HG03565 (cell line): ENCODE measurements around the gene RNF208.

Experiments
- ATAC-seq: cut with Tn5 transposase; IDR thresholded peaks from one replicate; pipeline ENCODE4 v1.9.1; 2021; ENCODE audit warnings: mild to moderate bottlenecking, moderate library complexity; ENCODE audit not compliant: unreplicated experiment

Gene RNF208

DNA sequence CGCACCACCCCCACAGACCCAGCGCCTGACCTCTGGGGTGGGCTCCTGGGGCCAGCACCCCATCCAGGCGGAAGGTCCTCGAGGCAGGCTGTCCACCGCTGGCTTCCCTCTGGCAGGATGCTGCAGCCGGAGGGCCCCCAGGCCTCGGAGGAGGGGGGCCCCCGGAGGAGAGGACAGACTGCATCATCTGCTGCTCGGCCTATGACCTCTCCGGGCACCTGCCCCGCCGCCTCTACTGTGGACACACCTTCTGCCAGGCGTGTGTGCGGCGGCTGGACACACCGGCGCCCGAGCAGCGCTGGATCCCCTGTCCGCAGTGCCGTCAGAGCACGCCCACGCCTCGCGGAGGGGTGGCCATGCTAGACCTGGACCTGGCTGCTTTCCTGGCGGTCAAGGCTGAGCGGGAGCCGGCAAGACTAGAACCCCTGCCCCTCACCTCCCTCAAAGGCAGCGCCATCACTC lies 6.5 kb upstream of the RNF208 start:
- ATAC-seq: no peak

DNA sequence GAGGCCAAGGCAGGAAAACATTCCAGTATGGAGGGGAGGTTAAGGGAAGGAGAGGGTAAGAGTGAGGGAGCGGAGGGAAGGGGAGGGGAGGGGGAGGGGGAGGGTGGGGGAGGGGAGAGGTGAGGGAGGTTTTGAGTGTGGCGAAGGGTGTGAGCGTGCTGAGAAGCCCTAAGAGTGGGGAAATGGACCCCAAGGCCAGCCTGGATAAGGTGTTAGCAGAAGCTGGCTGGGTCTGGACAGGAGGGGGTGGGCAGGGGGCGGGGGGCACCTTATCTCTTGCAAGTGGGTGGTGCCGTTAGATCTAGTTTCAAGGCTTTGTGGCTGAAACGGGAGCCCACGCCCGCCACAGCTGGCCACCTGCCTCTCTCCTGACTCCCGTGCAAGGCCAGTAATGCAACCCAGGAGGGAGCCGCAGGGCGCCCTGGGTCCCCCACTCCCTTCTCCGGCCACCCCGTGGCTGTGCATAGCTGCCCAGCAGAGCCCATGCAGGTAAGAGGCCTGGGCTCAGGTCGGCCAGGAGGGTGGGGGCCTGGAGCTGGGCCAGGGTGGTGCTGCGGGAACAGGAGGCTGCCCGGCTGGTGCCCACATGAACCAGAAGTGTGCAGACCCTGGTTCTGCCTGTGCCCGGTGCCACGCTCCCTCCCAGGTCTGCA lies 5.9 kb upstream of the RNF208 start:
- ATAC-seq: no peak

DNA sequence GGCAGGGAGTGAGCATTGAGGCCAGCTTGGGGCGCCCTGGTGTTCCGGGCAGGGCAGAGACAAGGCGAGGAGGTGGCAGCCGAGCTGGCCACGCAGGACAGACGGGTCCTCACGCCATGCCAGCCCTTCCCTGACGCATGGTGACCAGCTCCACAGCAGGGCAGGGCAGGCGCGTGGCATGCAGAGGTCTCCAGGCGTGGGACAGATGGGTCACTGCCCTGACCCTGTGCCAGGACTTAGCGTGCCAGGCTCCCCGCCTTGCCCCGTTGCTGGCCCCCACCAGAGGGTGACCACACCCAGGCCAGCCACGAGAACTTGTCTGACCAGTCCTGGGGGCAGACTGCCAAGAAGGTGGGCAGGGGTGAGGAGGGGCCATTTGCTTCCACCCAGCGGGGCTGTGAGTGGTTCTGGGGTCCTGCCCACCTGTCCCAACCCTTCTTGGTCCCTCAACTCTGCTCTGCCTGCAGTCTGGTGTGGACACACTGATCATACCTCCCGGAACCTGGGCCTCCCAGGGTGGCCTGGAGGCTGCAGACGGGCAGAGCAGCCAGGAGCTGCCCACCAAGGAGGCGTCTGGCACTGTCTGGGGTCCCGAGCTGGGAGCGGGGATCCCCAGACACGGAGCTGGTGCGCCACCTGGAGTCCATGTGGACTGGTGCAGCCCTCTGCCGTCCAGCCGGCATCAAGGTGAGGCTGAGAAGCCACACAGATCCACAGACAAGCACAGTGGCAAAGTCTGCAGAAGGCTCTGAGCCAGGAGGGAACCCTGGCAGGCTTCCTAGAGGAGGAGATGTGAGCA lies 5.2 kb upstream of the RNF208 start, which contains the start of gene RNF224:
RNF224 (plus strand) TSS at position 449 of the 799 bp plus-strand sequence. CDS start 834 bp downstream, outside the sequence.
- ATAC-seq: no peak

DNA sequence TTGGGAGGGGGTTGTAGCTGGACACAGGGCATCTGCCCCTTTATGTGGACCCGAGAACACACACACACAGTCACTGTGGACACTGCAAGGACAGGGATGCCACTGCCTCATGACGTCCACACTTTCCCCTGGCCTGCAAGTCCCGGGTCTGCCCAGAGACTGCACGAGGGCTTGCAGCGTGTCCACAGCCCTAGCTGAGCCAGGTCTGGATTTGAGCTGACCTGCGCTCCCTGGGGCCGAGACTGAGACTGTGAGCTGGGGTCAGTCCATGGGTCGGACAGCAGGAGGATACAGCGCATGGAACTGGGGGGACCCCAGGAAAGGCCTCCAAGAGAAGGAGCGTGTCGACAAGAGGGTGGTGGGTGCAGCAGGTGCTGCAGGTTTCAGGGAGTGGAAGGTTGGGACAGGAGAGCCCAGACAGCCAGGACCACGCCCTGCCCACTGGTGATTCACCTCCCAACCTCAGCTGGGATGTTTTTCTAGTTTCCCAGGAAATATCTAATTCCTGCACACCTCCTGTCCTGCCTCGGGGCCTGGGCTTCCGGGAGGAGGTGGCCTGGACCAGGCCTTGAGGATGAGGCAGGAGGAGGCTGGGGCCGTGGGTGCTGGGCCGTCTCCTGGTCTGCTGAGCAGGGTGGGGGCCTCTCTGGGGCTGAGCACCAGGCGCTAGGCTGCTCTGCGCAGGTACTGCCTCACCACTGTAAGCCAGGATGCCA lies 4.5 kb upstream of the RNF208 start:
- ATAC-seq: no peak

DNA sequence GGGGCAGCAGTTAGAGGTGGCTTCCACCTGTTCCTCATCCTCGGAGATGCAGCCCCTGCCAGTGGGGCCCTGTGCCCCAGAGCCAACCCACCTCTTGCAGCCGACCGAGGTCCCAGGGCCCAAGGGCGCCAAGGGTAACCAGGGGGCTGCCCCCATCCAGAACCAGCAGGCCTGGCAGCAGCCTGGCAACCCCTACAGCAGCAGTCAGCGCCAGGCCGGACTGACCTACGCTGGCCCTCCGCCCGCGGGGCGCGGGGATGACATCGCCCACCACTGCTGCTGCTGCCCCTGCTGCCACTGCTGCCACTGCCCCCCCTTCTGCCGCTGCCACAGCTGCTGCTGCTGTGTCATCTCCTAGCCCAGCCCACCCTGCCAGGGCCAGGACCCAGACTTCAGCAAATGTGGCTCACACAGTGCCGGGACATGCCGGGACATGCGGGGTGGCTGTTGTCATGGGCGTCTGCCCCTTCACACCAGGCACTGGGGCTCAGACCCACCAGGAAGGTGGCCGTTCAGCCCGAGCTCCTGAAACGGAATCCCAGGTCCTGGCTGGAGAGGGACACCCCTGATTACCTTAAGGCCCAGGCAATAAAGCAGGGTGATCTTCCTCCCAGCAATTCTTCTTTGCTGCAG lies 3.8 kb upstream of the RNF208 start:
- no peak for ATAC-seq

- ATAC-seq: no peak
These were observed 3.0 kb upstream of the RNF208 start, which contains the start of gene CYSRT1 for GRCh38 chr9:137224830-137225694. Gene CYSRT1 (plus strand): TSS chr9:137225174. CDS start chr9:137225622, 448 bp downstream.

GRCh38 chr9:137223078-137223970 lies 1.3 kb upstream of the RNF208 start:
- ATAC-seq: peak; percentile 68

DNA sequence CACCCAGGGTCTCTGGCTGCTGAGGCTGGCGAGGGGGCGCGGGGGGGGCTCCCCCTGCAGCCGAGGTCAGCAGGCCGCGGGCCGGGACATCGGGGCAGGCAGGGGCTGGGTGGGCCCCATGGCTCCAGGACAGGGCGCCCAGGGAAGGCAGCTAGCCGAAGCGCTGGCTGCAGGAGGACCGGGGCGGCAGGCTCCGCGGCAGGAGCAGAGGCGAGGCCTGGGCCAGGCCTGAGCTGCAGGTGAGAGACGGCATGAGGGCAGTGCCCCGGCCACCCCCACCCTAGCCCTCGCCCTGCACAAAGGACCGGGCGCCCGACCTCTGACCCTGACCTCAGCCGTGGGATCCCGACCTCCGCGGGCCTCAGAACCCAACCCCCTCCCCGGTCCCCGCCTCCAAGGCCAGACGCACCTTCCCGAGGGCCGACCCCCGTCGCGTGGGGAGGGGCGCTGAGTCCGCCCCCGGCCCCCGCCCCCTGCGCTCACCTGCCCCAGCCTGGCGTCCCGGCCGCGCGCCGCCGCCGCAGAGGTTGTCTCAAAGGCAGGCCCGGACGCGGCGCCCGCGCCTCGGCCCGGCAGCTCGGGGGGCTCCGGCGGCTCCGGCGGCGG lies 431 bp downstream of the RNF208 start:
- no peak for ATAC-seq

DNA sequence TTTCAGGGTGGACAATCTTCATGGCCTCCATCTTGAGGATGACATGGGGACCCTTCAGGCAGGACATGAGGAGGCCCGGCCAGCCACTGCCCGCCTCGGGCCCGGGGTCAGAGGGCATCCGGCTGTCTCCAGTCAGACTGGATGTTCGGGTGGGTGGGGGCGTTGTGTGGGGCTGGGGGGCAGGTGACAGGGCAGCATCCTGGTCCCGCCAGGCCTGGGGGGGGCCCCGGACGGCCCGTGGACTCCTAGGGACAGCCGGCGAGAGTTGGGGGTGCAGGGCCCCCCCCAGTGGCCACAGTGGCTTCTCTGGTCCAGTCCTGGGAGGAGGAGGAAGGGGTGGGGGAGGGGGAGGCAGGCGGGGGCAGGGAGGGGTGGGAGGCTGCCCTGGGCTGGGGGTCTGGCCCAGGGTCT lies 940 bp downstream of the RNF208 start:
- no peak for ATAC-seq

- ATAC-seq: no peak
These were observed 1.5 kb downstream of the RNF208 start for GRCh38 chr9:137220317-137221094.

GRCh38 chr9:137219757-137220316 lies 2.2 kb downstream of the RNF208 start:
- no peak for ATAC-seq

DNA sequence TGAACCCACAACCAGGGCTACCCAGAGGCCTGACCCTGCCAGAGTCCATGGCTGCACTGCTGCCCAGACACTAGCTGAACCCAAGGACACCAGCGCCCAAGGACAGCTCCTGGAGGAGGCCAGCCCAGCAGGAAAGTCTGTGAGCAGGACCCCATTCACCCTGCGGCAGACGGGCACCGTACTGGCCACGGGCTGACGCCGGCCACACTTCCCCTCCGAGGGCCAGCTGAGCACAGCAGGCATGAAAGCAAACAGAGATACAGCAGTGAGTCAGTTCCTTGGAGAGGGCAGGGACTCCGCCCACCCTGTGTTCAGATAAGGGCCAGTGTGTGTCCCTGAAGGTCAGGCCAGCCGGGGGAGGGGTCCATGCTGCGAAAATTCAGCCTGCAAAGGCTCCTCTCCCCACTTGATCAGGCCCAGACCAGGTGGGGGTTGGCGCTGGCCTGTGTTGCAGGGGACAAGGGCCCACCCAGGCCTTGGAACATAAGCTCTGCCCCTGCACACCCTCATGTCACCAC lies 3.2 kb downstream of the RNF208 start:
- no peak for ATAC-seq

DNA sequence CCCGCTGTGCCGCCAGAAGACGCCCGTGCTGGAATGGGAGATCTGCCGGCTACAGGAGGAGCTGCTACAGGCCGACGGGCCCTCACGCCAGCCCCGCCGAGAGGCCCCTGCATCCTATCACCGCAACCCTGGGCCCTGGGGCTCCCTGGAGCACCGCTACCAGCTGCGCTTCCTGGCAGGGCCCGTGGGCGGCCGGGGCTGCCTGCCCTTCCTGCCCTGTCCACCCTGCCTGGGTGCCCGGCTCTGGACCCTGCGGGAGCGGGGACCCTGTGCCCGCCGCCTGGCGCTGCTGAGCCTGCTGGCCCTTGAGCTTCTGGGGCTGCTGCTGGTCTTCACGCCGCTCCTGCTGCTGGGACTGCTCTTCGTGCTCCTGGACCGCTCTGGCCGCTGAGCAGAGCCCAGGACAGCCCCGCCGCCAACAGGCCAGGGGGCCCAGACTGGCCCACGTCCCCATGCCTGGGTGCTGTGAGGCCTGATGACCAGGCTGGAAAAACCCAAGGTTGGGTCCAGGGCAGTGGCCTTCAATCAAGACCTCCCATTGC lies 3.8 kb downstream of the RNF208 start:
- ATAC-seq: no peak

DNA sequence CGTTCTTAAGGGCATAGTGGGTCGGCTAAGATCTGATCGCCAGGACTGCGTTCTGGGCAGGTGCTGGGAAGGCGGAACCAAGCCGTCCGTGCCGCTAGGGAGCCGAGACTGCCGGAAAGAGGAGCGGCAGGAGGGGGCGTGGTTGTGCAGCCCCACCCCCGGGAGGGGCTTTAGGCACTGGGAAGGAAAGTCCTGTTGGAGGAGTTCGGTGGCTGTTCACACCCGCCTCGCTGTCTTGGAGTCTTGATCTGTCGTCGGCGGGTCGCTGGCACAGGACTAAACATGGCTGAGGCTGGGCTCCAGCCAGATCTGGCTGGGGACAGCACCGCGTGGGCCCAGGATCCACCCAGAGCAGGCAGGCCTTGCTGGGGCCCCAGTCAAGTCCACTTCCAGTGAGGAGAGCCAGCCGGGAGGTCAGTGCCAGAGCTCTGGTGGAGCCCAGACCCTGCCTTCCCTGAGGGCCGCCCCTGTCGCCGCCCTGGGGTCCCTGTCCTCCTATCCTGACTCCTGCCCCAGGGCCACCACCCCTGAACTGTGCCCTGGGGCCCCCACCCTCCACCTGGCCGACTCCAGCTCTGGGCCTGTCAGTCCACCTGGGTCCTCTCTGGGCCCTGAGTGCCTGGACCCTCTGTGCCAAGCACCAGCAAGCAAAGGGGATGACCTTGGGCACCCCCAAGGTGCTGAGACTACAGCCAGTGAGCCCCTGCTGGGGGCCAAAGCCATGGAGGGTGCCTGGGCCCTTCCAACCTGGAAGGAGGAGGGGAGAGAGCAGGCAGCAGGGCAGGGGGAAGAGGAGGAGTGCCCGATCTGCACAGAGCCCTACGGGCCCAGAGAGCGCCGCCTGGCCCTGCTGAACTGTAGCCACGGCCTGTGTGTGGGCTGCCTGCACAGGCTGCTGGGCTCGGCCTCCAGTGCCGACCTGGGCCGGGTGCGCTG lies 4.5 kb downstream of the RNF208 start:
- ATAC-seq: no peak

DNA sequence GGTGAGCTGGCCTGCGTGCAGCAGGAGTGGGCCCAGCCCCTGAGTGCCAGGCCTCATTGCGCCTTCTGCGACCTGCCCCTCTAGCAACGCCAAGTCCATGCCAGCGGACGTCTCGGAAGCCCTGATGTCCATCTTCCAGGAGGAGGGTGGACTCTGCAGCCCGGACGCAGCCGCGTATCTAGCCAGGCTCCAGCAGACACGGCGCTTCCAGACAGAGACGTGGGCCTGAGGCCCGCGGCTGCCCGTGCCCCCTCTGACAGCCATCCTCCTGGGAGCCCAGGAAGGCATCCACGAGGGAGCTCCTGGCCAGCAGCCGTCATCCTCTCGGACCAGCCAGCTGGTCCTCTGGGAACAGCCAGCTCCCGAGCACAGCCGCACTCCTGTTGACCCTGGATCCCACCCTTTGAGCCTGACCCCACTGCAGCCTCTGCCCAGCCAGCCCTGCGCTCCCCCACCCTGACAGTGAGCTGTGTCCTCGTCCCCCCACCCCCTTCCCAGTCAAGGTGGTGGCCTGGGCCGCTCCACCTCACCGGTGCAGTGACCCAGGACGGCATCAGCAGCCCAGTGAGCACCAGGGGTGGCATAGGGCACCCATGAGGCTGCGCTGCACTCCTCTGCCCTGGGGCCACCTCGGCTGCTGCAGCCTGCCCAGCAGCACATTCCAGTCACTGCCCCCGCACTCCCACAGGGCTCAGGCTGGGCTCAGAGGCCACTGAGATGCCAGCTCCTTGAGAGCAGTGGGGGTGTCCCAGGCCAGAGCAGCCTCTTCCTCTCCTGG lies 5.7 kb downstream of the RNF208 start:
- no peak for ATAC-seq
